Activated CD4-positive, alpha-beta T cell treated with anti-CD3 and anti-CD28 coated beads, Interleukin-2, amount 50 U/mL, for 16 hours (primary cell): ENCODE measurements around the gene ARHGDIB.

Experiments used
- DNase-seq: peaks from one replicate; pipeline ENCODE4 v3.0.0-alpha.2; 2020

The ARHGDIB gene

DNA sequence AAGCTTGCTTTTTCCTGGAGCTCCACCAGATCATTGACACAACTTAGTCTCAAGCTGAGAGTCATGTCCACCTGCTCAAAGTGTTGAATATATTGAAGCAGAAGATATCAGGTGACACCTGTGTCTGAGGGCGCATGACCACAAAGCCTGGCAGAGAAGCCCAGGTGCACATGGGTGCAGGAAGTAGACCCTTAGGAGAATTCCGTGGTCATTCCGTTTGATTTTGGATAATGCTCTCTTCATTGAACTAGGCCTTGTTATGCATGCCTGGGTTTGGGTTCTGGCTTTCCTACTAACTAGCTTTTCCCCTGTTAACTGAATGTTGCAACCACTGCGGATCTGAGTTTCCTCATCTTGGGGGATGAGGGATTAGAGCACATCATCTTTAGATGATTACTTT lies 7.1 kb downstream of the ARHGDIB start:
- DNase-seq: peak; percentile 13

GRCh38 chr12:14953752-14954151 lies 7.6 kb downstream of the ARHGDIB start:
- DNase-seq: no peak

GRCh38 chr12:14952299-14952921 lies 9.0 kb downstream of the ARHGDIB start:
- peak; percentile 82 for DNase-seq

DNA sequence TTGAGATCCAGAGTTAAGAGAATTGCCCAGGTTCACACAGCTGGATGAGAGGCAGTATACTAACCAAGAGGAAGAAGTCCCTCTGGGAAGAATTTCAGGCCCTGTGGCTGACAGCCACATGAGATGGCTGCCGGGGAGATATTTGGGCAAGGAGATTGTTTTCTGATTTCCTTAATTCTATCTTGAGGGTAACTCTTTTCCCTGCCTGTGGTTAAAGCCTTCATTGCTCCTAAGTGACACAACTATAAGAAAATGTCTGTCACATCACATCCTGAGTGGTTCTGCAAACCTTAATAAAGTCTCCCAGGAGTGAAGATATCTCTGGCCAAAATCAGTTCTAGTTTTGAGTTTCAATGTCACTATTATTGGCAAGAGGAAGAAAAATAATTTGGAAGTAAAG lies 9.6 kb downstream of the ARHGDIB start:
- DNase-seq: no peak

GRCh38 chr12:14950982-14951746 lies 10.2 kb downstream of the ARHGDIB start:
- no peak for DNase-seq

GRCh38 chr12:14950421-14950820 lies 11.0 kb downstream of the ARHGDIB start:
- peak; percentile 68 for DNase-seq

GRCh38 chr12:14949631-14950030 lies 11.8 kb downstream of the ARHGDIB start:
- DNase-seq: no peak

- peak; percentile 92 for DNase-seq
Measured at GRCh38 chr12:14948672-14949071, 12.7 kb downstream of the ARHGDIB start.

- DNase-seq: no peak
Measured at GRCh38 chr12:14946861-14947260, 14.5 kb downstream of the ARHGDIB start.

DNA sequence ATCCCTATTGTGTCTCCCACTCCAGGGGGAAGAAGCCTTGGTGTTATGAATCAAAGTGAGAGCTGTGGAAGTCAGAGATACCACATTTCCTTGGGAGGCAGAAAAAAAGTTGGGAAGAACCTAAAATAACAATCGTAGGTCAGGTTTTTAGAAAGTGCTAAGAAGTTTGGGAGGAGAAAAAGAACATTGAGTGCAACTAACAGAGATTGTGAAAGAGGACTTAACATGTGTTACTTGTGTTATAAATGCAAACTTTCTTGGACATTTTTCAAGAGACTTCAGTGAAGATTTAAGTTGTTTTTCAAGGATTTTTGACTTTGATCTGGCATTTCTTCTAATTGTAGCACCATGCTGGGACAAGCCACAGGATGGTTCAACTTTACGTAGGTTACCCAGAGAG lies 15.2 kb downstream of the ARHGDIB start:
- no peak for DNase-seq

DNA sequence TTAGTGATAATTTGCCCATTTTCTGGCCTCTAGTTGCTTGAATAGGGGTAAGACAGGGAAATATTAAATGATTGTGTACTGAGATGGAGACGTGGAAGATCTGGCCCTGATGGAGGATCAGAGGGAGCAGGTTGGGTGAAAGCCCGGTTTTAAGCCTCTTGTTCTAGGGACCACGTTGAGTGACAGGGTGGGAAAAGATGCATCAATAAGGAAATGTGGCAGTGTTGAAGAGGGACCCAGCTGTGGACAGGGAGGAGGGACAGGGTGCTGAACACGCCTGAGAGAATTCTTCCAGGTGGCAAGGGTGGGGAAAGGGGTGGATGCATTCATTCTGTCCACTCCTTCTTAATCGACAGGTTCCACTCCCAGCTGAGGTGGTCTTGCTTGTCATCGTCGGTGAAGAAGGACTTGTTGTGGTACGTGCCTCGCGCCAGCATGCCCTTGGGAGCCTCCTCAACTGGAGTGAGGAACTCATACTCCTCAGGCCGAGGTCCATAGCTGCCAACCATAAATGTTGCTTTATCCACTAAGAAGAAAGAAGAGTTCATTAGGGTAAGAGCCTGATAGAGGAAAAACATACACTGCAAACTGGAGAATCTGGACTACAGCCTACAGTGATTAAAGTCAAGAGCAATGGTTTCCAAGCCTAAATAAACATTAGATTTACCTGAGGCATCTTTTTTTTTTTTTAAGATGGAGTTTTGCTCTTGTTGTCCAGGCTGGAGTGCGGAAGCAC lies 19.0 kb downstream of the ARHGDIB start:
- no peak for DNase-seq

DNA sequence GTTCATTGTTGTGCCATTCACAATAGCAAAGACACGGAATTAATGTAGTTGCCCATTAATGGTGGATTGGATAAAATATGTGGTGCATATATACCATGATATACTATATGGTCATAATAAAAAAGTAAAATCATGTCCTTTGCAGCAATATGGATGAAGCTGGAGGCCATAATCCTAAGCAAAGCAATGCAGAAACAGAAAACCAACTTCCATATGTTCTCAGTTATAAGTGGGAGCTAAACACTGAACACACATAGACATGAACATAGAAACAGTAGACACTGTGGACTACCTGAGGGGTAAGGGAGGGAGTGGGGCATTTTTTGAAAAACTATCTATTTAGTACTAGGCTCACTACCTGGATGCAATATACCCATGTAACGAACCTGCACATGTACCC lies 20.0 kb downstream of the ARHGDIB start:
- DNase-seq: no peak

DNA sequence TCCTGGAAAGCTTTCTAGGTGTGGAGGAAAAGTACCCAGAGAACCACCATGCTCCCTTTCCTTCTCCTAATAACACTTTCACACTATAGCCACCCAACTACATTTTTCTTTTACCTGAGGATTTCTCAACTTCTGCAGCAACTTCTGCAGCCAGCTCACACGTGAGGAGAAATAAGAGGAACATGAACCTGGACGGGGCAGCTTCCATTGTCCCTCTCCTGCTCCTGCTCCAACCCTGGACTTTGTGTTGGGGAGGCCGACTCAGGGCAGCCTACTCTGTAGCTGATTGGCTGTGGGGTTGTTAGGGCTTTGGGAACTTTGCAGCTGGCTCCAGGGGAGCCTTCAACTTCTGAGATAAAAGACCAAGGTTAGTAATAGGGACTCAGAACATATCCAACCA lies 23.1 kb downstream of the ARHGDIB start, which contains the start of gene ERP27:
Gene ERP27, minus strand, starts transcription at position 237 of the 400 bp plus-strand sequence. Its CDS starts 29 bp downstream, at position 208.
- no peak for DNase-seq

DNA sequence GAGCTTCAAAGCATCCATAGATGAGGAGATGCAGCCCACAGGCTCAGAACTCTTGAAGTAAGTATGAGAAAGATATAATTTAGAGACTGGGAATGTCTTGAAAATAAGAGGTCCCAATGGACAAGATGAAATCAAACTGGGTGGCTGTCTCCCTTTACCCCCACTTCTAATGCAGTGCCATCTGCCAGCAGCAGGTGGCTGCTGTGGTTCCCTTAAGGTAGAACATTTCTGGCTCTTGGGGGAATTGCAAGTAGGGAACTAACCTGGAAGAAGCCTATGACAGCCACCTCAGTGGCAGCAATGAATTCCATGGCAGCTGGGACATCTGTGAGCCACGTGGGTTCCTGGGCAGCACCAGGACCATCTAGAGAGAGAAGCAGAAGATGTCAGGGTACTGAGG lies 23.7 kb downstream of the ARHGDIB start:
- DNase-seq: no peak

DNA sequence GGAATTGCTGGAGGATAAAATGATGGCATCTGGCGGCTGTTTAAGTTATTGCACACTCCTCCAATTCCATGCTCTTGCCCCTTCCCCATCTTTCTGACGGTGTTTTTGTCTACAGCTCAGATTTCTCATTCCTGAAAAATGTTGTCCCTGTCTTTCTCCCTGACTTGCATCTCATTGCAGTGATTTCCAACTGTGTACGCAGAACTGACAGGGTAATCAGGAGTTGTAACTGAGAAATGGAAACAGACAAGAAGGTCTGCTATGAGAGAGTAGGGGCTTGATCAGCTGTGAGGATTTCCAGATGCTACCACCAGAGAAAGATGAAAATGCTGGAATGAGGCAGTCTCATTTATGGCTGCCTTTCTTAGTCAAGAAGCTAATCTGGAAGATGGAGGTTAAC lies 24.4 kb downstream of the ARHGDIB start:
- no peak for DNase-seq

GRCh38 chr12:14936224-14936861 lies 25.1 kb downstream of the ARHGDIB start:
- DNase-seq: no peak

- no peak for DNase-seq
Measured at GRCh38 chr12:14935031-14935430, 26.4 kb downstream of the ARHGDIB start.

- no peak for DNase-seq
Measured at GRCh38 chr12:14934511-14934910, 26.9 kb downstream of the ARHGDIB start.

- no peak for DNase-seq
Measured at GRCh38 chr12:14931791-14932560, 29.4 kb downstream of the ARHGDIB start.

DNA sequence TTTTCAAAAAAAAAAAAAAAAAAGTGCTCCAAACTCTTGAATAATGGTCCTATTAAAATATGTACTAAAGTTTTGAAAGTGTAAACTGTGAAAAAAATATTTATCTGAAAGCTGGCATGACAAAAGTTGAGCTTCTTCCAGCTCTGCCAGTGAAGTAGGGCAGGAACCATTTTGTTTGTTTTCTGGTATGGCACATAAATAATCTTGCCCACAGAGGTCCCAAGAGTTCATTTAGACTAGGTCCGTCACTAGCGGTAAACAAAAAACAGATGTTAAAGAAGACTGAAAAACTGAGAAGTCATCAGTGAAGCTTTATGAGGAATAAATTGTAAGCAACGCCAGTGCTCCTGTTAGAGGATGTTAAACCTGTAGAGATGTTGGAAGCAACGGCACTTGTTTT lies 30.0 kb downstream of the ARHGDIB start:
- no peak for DNase-seq

DNA sequence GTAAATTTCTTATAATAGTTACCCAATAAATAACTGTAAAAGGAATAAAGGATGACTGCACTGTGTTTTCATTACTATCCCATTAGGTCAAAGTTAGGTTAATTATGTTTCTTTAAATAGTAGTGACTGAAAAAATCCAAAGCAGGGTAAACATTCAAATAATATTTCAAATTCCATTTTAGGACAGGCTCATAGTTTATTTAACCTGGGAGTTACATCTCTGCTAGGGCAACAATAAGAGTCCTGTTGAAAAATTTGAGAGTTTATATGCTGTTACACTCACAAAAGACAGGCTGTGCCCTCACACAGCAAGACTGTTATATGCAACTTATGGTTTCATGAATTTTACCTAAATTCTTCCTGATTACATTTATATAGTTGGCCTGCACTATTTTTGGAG lies 31.1 kb downstream of the ARHGDIB start:
- DNase-seq: no peak

GRCh38 chr12:14928931-14929330 lies 32.5 kb downstream of the ARHGDIB start:
- no peak for DNase-seq

DNA sequence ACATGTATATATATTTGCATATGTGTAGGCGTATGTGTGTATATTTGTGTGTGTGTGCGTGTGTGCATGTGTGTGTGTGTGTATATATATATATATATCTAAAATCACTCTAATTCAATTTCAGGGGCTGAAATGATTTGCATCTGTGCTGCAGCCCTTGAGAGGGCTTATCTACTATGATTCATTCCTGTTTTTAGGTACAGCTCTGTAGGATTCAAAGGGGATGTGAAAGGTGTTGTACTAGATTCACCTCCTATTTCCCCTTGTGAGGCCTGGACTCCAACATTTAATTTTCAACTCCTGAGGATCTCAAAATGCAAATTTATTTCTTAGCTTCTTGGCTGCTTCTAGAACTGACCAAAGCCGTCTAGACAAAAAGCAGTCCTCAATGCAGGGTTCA lies 34.1 kb downstream of the ARHGDIB start:
- DNase-seq: no peak
